HFFc6 (cell line): ENCODE measurements around the gene IL25. TPM values are rescaled to one million over a fixed set of nuclear protein-coding genes. Genes with fewer than 3 reads are reported as not detected.

ENCODE experiments used
- DNase-seq: peaks from one replicate; pipeline ENCODE4 v3.0.0-alpha.2; 2018
- H3K27ac Mint-ChIP-seq: 2 replicates; pipeline ENCODE4 v1.8.0; 2020; ENCODE audit warnings: mild to moderate bottlenecking, mixed read lengths
- H3K27me3 Mint-ChIP-seq: 2 replicates; pipeline ENCODE4 v1.8.0; 2021; ENCODE audit warnings: mild to moderate bottlenecking, moderate library complexity, mixed read lengths; ENCODE audit not compliant: insufficient read depth
- H3K36me3 Mint-ChIP-seq: 2 replicates; pipeline ENCODE4 v1.8.0; 2021; ENCODE audit warnings: low read depth, mixed read lengths
- H3K4me1 Mint-ChIP-seq: 2 replicates; pipeline ENCODE4 v1.8.0; 2020; ENCODE audit warnings: low read depth, mixed read lengths
- H3K4me3 Mint-ChIP-seq: 2 replicates; pipeline ENCODE4 v1.8.0; 2020; ENCODE audit warnings: mild to moderate bottlenecking, moderate library complexity, mixed read lengths
- H3K9me3 Mint-ChIP-seq: 2 replicates; pipeline ENCODE4 v1.8.0; 2020; ENCODE audit warnings: mild to moderate bottlenecking, mixed read lengths
- CTCF ChIP-seq: fragments of 200-600 bp; sonication (generic); IDR thresholded peaks from 2 replicates; pipeline ENCODE4 v1.5.0; 2021; ENCODE audit warnings: antibody characterized with exemption, mild to moderate bottlenecking
- total RNA-seq, 6 experiments: library from RNA; stranded (reverse); fragmentation: NEBNext Ultra II Directional; extraction: Animal tissue kit (Norgen Biotek cat#: 25700); gene quantifications; 2 replicates in 1 of 6; 3 replicates in 5 of 6; pipeline ENCODE4 v1.2.3, GENCODE V29; 2021

IL25 gene
- total RNA-seq, 6 experiments from 2014 or later, result not detected

GRCh38 chr14:23360496-23360895 is 12.1 kb upstream of the IL25 start:
- H3K9me3 Mint-ChIP-seq, result no peaks in the 10 kb centered on the region

GRCh38 chr14:23361320-23361719 is 11.3 kb upstream of the IL25 start:
- DNase-seq, result peak; percentile 73
- Mint-ChIP-seq H3K36me3 (no peaks in the 10 kb centered on the region), H3K27me3 (peaks cover 17% of the 10 kb centered on the region), H3K27ac (peak overlapping the region; percentile 95), H3K4me3 (no peak overlapping the region), H3K4me1 (peaks cover 19% of the 10 kb centered on the region), H3K9me3 (no peaks in the 10 kb centered on the region)
- no peak for TF ChIP-seq CTCF

More at GRCh38 chr14:23360496-23360895, 12.1 kb upstream of the IL25 start:
- peaks cover 19% of the 10 kb centered on the region for H3K27me3 Mint-ChIP-seq
- H3K27ac Mint-ChIP-seq, result no peak overlapping the region; the same call in 1 of the 2 replicates
- no peak overlapping the region for H3K4me3 Mint-ChIP-seq
- H3K36me3 Mint-ChIP-seq, result no peaks in the 10 kb centered on the region
- peaks cover 19% of the 10 kb centered on the region for H3K4me1 Mint-ChIP-seq
- DNase-seq, result no peak
- TF ChIP-seq CTCF, result peak; percentile 43

- H3K9me3 Mint-ChIP-seq, result no peaks in the 10 kb centered on the region
- H3K36me3 Mint-ChIP-seq, result no peaks in the 10 kb centered on the region
- H3K27ac Mint-ChIP-seq, result peak overlapping the region; percentile 95
- H3K4me1 Mint-ChIP-seq, result peaks cover 19% of the 10 kb centered on the region
- no peak for DNase-seq
- TF ChIP-seq CTCF, result no peak
- H3K4me3 Mint-ChIP-seq, result no peak overlapping the region
- H3K27me3 Mint-ChIP-seq, result peaks cover 20% of the 10 kb centered on the region
These were observed 10.8 kb upstream of the IL25 start for GRCh38 chr14:23361763-23362162.

GRCh38 chr14:23362200-23362599 is 10.4 kb upstream of the IL25 start:
- peak overlapping the region; percentile 95 for H3K27ac Mint-ChIP-seq
- no peak overlapping the region for H3K4me3 Mint-ChIP-seq
- peak; percentile 61 for TF ChIP-seq CTCF

GRCh38 chr14:23364164-23365035 is 8.2 kb upstream of the IL25 start:
- peak; percentile 4 for DNase-seq
- H3K27ac Mint-ChIP-seq, result peak overlapping the region; percentile 79
- no peak for TF ChIP-seq CTCF
- H3K27me3 Mint-ChIP-seq, result peaks cover 27% of the 10 kb centered on the region
- H3K9me3 Mint-ChIP-seq, result no peaks in the 10 kb centered on the region
- H3K4me1 Mint-ChIP-seq, result peaks cover 19% of the 10 kb centered on the region
- H3K36me3 Mint-ChIP-seq, result no peaks in the 10 kb centered on the region
- H3K4me3 Mint-ChIP-seq, result peak overlapping the region; percentile 85

More at GRCh38 chr14:23362200-23362599, 10.4 kb upstream of the IL25 start:
- Mint-ChIP-seq H3K9me3 (no peaks in the 10 kb centered on the region), H3K27me3 (peaks cover 22% of the 10 kb centered on the region), H3K36me3 (no peaks in the 10 kb centered on the region), H3K4me1 (peaks cover 19% of the 10 kb centered on the region)
- DNase-seq, result no peak
